K562 (cell line): ENCODE results near the gene PIK3R5. TPM values are rescaled to one million over a fixed set of nuclear protein-coding genes. Genes with fewer than 3 reads are reported as not detected.

Experiments used
- ATAC-seq: fragments of 200-7000 bp; cut with Tn5 transposase; 3 replicates; pipeline ENCODE4 v1.9.1; 2020; ENCODE audit warnings: moderate library complexity
- BruUV-seq: library from RNA; stranded (reverse); fragments of 400-500 nt; replicated peaks from 2 replicates; lab custom pipeline; 2021; lab: Mats Ljungman, UMichigan
- CTCF ChIA-PET: fragments of 300-600 bp; formaldehyde crosslinking; extraction: SDS; loops from one replicate; lab custom pipeline; 2021; ENCODE audit warnings: low intra/inter-chr PET ratio; lab: Yijun Ruan, JAX
- POLR2A ChIA-PET: fragments of 300-600, 350-650 bp; sonication (Branson Sonifier 250); formaldehyde crosslinking; extraction: SDS; loops from one replicate; lab custom pipeline; 2021; ENCODE audit warnings: antibody characterized with exemption, inconsistent platforms; lab: Yijun Ruan, JAX
- DNase-seq, 4 experiments: peaks; one replicate each; pipeline versions ENCODE4 v3.0.0 to v3.0.0-alpha.2; 2011 to 2018; ENCODE audit warnings: low spot score in 3 of 4, mixed read lengths in 3 of 4; ENCODE audit errors: extremely low read depth in 1 of 4
- FAIRE-seq: peaks from 2 replicates; lab custom pipeline; 2011; peaks lifted over from hg19 to GRCh38; lab: Jason Lieb, UNC
- H2AFZ ChIP-seq: 2 replicates; pipeline ENCODE4 v1.6.0; 2011; ENCODE audit warnings: low read depth, low read length, control low read depth, inconsistent platforms
- H3K27ac ChIP-seq: fragments of 200-600 bp; 3 replicates; pipeline ENCODE4 v1.8.0; 2011; ENCODE audit warnings: low read depth, mild to moderate bottlenecking, control low read depth, inconsistent platforms, low read length, moderate library complexity, mixed read lengths; ENCODE audit errors: extremely low read depth
- H3K27me3 ChIP-seq, 2 experiments: fragments of 300-600 bp in 1 of 2; 2 replicates in 1 of 2; 3 replicates in 1 of 2; pipeline versions ENCODE4 v1.6.0 to v1.8.0; 2011; ENCODE audit warnings: inconsistent platforms in 2 of 2, low read length in 2 of 2, mild to moderate bottlenecking in 1 of 2, mixed read lengths in 1 of 2, moderate library complexity in 1 of 2; ENCODE audit not compliant: control insufficient read depth in 2 of 2, insufficient read depth in 2 of 2
- H3K36me3 ChIP-seq: fragments of 300-600 bp; 3 replicates; pipeline ENCODE4 v1.8.0; 2011; ENCODE audit warnings: mild to moderate bottlenecking, low read length, inconsistent platforms; ENCODE audit not compliant: control insufficient read depth, insufficient read depth
- H3K4me1 ChIP-seq, 2 experiments: fragments of 200-600 bp in 1 of 2; replicated peaks in 1 of 2; 2 replicates in 1 of 2; 3 replicates in 1 of 2; pipeline versions ENCODE4 v1.5.1 to v1.8.0; 2011; ENCODE audit warnings: inconsistent platforms in 2 of 2, low read length in 2 of 2, mild to moderate bottlenecking in 1 of 2, mixed read lengths in 1 of 2, moderate library complexity in 1 of 2; ENCODE audit not compliant: control insufficient read depth in 2 of 2, insufficient read depth in 2 of 2
- H3K4me2 ChIP-seq: 2 replicates; pipeline ENCODE4 v1.6.1; 2011; ENCODE audit warnings: low read length, control low read depth, inconsistent platforms, mixed read lengths; ENCODE audit not compliant: insufficient read depth
- H3K4me3 ChIP-seq: fragments of 200-600 bp; sonication (generic), shearing (Covaris generic); 2 replicates; pipeline ENCODE4 v1.5.1; 2016; ENCODE audit warnings: control low read depth, inconsistent platforms
- H3K79me2 ChIP-seq: fragments of 200-600 bp; 3 replicates; pipeline ENCODE4 v1.8.0; 2011; ENCODE audit warnings: low read length, inconsistent platforms; ENCODE audit not compliant: control insufficient read depth, insufficient read depth
- H3K9ac ChIP-seq, 2 experiments: 2 replicates each; pipeline versions ENCODE4 v1.6.0 to v1.6.1; 2011; ENCODE audit warnings: low read depth in 2 of 2, low read length in 2 of 2, control low read depth in 1 of 2, inconsistent platforms in 1 of 2, mild to moderate bottlenecking in 1 of 2, mixed read lengths in 1 of 2; ENCODE audit not compliant: insufficient read depth in 1 of 2
- H3K9me1 ChIP-seq: one replicate; pipeline ENCODE4 v1.6.0; 2011; ENCODE audit warnings: inconsistent platforms, mild to moderate bottlenecking, low read length, moderate library complexity; ENCODE audit not compliant: control insufficient read depth, insufficient read depth
- H3K9me3 ChIP-seq: replicated peaks from 2 replicates; pipeline ENCODE4 v1.5.1; 2011; ENCODE audit warnings: low read depth, low read length, inconsistent platforms; ENCODE audit not compliant: control insufficient read depth, insufficient read depth
- H4K20me1 ChIP-seq: replicated peaks from 2 replicates; pipeline ENCODE4 v1.6.1; 2011; ENCODE audit warnings: low read length, inconsistent platforms, mixed read lengths; ENCODE audit not compliant: control insufficient read depth, insufficient read depth
- ELF2 ChIP-seq: fragments of 250-450 bp; sonication (Bioruptor Pico); IDR thresholded peaks from 2 replicates; pipeline ENCODE4 v1.5.0; 2021; ENCODE audit warnings: mild to moderate bottlenecking
- HDAC8 ChIP-seq: fragments of 450-650 bp; IDR thresholded peaks from 2 replicates; pipeline ENCODE4 v1.6.1; 2016; ENCODE audit warnings: mild to moderate bottlenecking, missing genetic modification characterization, moderate library complexity, missing compliant biosample characterization
- HDGF ChIP-seq: fragments of 450-650 bp; IDR thresholded peaks from 2 replicates; pipeline ENCODE4 v1.6.1; 2016
- JUND ChIP-seq, 2 experiments: IDR thresholded peaks; 2 replicates in 1 of 2; 3 replicates in 1 of 2; pipeline ENCODE4 v1.6.1; 2011; ENCODE audit warnings: borderline replicate concordance in 2 of 2, low read depth in 2 of 2, low read length in 2 of 2, improper control_type of control experiment in 1 of 2, missing biosample characterization in 1 of 2, missing genetic modification characterization in 1 of 2, missing genetic modification reagents in 1 of 2
- LEF1 ChIP-seq: fragments of 450-650 bp; IDR thresholded peaks from 2 replicates; pipeline ENCODE4 v1.6.1; 2016; ENCODE audit warnings: mild to moderate bottlenecking
- MCM2 ChIP-seq: fragments of 450-650 bp; IDR thresholded peaks from 2 replicates; pipeline ENCODE4 v1.6.1; 2017; ENCODE audit warnings: low read depth, mild to moderate bottlenecking
- MXI1 ChIP-seq: IDR thresholded peaks from 2 replicates; pipeline ENCODE4 v1.6.1; 2011; ENCODE audit warnings: low read depth, mild to moderate bottlenecking, improper control_type of control experiment, low read length
- NR3C1 ChIP-seq: sonication (generic); formaldehyde crosslinking; IDR thresholded peaks from 2 replicates; pipeline ENCODE4 v1.8.1; 2022; ENCODE audit warnings: missing genetic modification reagents
- PHF20 ChIP-seq: fragments of 450-650 bp; IDR thresholded peaks from 2 replicates; pipeline ENCODE4 v1.6.1; 2018; ENCODE audit not compliant: partially characterized antibody
- XRCC3 ChIP-seq: fragments of 450-650 bp; IDR thresholded peaks from 2 replicates; pipeline ENCODE4 v1.6.1; 2017; ENCODE audit warnings: mild to moderate bottlenecking, moderate library complexity
- ZFP91 ChIP-seq: sonication (generic); formaldehyde crosslinking; IDR thresholded peaks from 2 replicates; pipeline ENCODE4 v1.8.0; 2022; ENCODE audit warnings: mild to moderate bottlenecking, missing genetic modification reagents
- ZNF274 ChIP-seq: IDR thresholded peaks from 2 replicates; pipeline ENCODE4 v1.6.1; 2011; ENCODE audit warnings: low read depth, mild to moderate bottlenecking, low read length, moderate library complexity, borderline replicate concordance
- WGBS: fragments of 100-300 bp; shearing (Covaris generic); methylation state at CpG from one replicate; pipeline ENCODE4 v1.1.6; 2016; ENCODE audit warnings: low coverage, mixed read lengths; ENCODE audit not compliant: insufficient coverage; ENCODE audit errors: missing lambda C conversion rate; 5-methylcytosine and 5-hydroxymethylcytosine counted together
- in situ Hi-C: fragments of 300-500 bp; cut with MboI; formaldehyde crosslinking; loops from 4 replicates; pipeline ENCODE4 v1.15.0; 2018; ENCODE audit warnings: inconsistent platforms, mixed read lengths
- intact Hi-C: fragments of 100-400 bp; cut with micrococcal nuclease; formaldehyde crosslinking; loops from 2 replicates; pipeline ENCODE4 v1.14.2; 2022
- polyA plus RNA-seq, 8 experiments: library from polyadenylated mRNA; depleted of rRNA in 4 of 8; stranded (reverse) in 5 of 8; unstranded in 3 of 8; fragments of >200 nt; fragmentation: Nextera tagmentation in 2 of 8; fragmentation: Illumina TruSeq in 1 of 8; extraction: Ambion mirVana in 2 of 8; extraction: Trizol in 1 of 8; gene quantifications; 2 replicates each; pipeline versions ENCODE4 v1.2.1 to v1.2.3, GENCODE V29; 2011 to 2014; ENCODE audit warnings: inconsistent platforms in 1 of 8, missing spikeins in 1 of 8
- total RNA-seq, 7 experiments: library from RNA; depleted of rRNA in 6 of 7; stranded (reverse); fragments of >200 nt in 6 of 7; fragmentation: Illumina TruSeq in 2 of 7; extraction: Trizol in 2 of 7; gene quantifications; 2 replicates each; pipeline versions ENCODE4 v1.2.1 to v1.2.3, GENCODE V29; 2011 to 2021; ENCODE audit warnings: low replicate concordance in 1 of 7

The PIK3R5 gene
- total and polyA plus RNA-seq, 9 of the 15 experiments (the other 6 are each of a cell fraction or from before 2014, with no cell fraction given) = 0.01 to 0.38 TPM; not detected in 7

DNA sequence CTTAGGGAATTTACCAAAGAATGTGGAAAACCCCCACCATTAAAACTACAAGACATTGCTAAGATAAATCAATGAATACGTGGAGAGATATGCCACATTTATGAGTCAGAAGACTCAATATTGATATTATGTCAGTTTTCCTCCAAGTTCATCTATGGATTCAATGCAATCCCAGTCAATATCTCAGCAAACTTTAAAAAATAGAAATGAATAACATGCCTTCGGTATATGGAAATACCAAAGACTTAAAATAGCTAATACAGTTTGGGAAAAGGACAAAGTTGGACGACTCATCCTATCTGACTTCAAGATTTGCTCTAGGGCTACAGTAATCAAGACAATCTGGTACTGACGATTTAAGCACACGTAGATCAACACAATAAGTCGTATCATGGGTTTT is 31.2 kb downstream of the PIK3R5 start:
- H3K36me3 ChIP-seq = no peaks in the 10 kb centered on the region
- DNase-seq (no peak), ATAC-seq (no peak), FAIRE-seq (no peak)
- H3K9me1 ChIP-seq = no peaks in the 10 kb centered on the region
- no peak overlapping the region for H2AFZ ChIP-seq
- no peak overlapping the region for H3K9ac ChIP-seq
- H3K27ac ChIP-seq = no peak overlapping the region
- no TSS peak for BruUV-seq
- no peaks in the 10 kb centered on the region for H3K9me3 ChIP-seq
- no peaks in the 10 kb centered on the region for H3K4me1 ChIP-seq
- in situ Hi-C loops (no loop called here), intact Hi-C loops (no loop called here)
- ChIA-PET CTCF (no interaction called here), POLR2A (no interaction called here)
- H3K4me2 ChIP-seq = no peak overlapping the region
- no peaks in the 10 kb centered on the region for H3K79me2 ChIP-seq
- 0% methylated on average over 6 of the region's 6 CpGs for WGBS
- H4K20me1 ChIP-seq = no peaks in the 10 kb centered on the region
- no peaks in the 10 kb centered on the region for H3K27me3 ChIP-seq
- H3K4me3 ChIP-seq = no peak overlapping the region
- TF ChIP-seq JUND (IDR thresholded peaks at IDR 0.05; ENCODE audit: borderline replicate concordance, low read depth, low read length) (no peak), JUND (tag; IDR thresholded peaks at IDR 0.05; ENCODE audit: borderline replicate concordance, low read depth, low read length) (no peak), HDAC8 (tag) (no peak), NR3C1 (no peak), XRCC3 (no peak), HDGF (no peak), ELF2 (CRISPR knock-in tag) (no peak), MCM2 (no peak), LEF1 (no peak), ZFP91 (CRISPR knock-in tag) (no peak), PHF20 (no peak), ZNF274 (no peak), MXI1 (no peak)
